Gastrocnemius medialis (tissue), 4 donors: ENCODE results near the gene GABRD. TPM values are rescaled to one million over a fixed set of nuclear protein-coding genes. Genes with fewer than 3 reads are reported as not detected.

Experiments
- ATAC-seq, 2 donors: fragments of 150-250 bp; one replicate each; pipeline ENCODE4 v1.9.1; 2016
- DNase-seq, 2 donors: peaks; one replicate each; pipeline ENCODE4 v3.0.0-alpha.2; 2019
- H3K27ac ChIP-seq, 4 donors: fragments of 200-600 bp; sonication (generic); 1 replicate in 1 of 4; 2 replicates in 3 of 4; pipeline ENCODE4 v1.5.1; 2016 to 2018; ENCODE audit warnings: mild to moderate bottlenecking in 2 of 4, moderate library complexity in 1 of 4
- H3K27me3 ChIP-seq, 3 donors: fragments of 200-600 bp; sonication (generic) in 2 of 3; 1 replicate in 1 of 3; 2 replicates in 2 of 3; pipeline versions ENCODE4 v1.5.1 to v1.6.0; 2016 to 2019; ENCODE audit warnings: mild to moderate bottlenecking in 1 of 3, moderate library complexity in 1 of 3
- H3K36me3 ChIP-seq, 2 donors: fragments of 200-600 bp; sonication (generic) in 1 of 2; one replicate each; pipeline ENCODE4 v1.5.1; 2017 to 2018
- H3K4me1 ChIP-seq, 2 donors: fragments of 200-600 bp; sonication (generic) in 1 of 2; one replicate each; pipeline ENCODE4 v1.5.1; 2016 to 2017; ENCODE audit warnings: mild to moderate bottlenecking in 2 of 2
- H3K4me3 ChIP-seq, 4 donors: fragments of 200-600 bp; sonication (generic) in 3 of 4; 1 replicate in 1 of 4; 2 replicates in 3 of 4; pipeline ENCODE4 v1.5.1; 2016 to 2019; ENCODE audit warnings: mild to moderate bottlenecking in 2 of 4
- H3K9me3 ChIP-seq, 3 donors: fragments of 200-600 bp; sonication (generic) in 2 of 3; 1 replicate in 1 of 3; 2 replicates in 2 of 3; pipeline ENCODE4 v1.5.1; 2016 to 2019
- CTCF ChIP-seq, 5 experiments: fragments of 450-650 bp in 3 of 5; fragments of 200-600 bp in 2 of 5; sonication (generic) in 2 of 5; IDR thresholded peaks in 4 of 5; conservative IDR thresholded peaks in 1 of 5; 1 replicate in 4 of 5; 2 replicates in 1 of 5; pipeline ENCODE4 v1.5.1; 2016 to 2019; ENCODE audit warnings: antibody characterized with exemption in 5 of 5, mild to moderate bottlenecking in 3 of 5, moderate library complexity in 3 of 5
- POLR2A ChIP-seq, 2 donors: fragments of 450-650 bp; IDR thresholded peaks; one replicate each; pipeline ENCODE4 v1.6.1; 2017; ENCODE audit warnings: antibody characterized with exemption in 2 of 2, mild to moderate bottlenecking in 2 of 2, moderate library complexity in 2 of 2
- in situ Hi-C, 4 donors: fragments of 200-750 bp; cut with MboI; loops; one replicate each; pipeline versions ENCODE4 v1.15.0 to v1.8.0; 2017; ENCODE audit warnings: low sequenced_read_pairs in 4 of 4
- intact Hi-C: fragments of 100-400 bp; cut with DNase I; formaldehyde crosslinking; loops from one replicate; pipeline ENCODE4 v1.15.1; 2023; ENCODE audit warnings: low total_unique reads
- total RNA-seq, 4 donors: library from RNA; depleted of rRNA; stranded (reverse); fragments of >200 nt; gene quantifications; one replicate each; pipeline versions ENCODE4 v1.1.0 to v1.2.3, GENCODE V29; 2016

The GABRD gene
- total RNA-seq, 4 donors from 2014 or later: 1.9 TPM; not detected in 3

- Histone ChIP-seq H3K27me3 (peaks cover 52 to 56% (median 53%) of the 10 kb centered on the region in 3 donors), H3K36me3 (no peaks in the 10 kb centered on the region), H3K9me3 (no peaks in the 10 kb centered on the region), H3K4me1 (peaks cover 2 to 3% of the 10 kb centered on the region in 2 donors), H3K27ac (no peak overlapping the region), H3K4me3 (no peak overlapping the region)
- in situ Hi-C loops (no loop called here), intact Hi-C loops (no loop called here)
- TF ChIP-seq POLR2A (IDR thresholded peaks at IDR 0.05): no peak
- ATAC-seq (no peak), DNase-seq (no peak)
Measured at GRCh38 chr1:2020310-2020655, 1.1 kb downstream of the GABRD start.

GRCh38 chr1:2021550-2021949, 2.4 kb downstream of the GABRD start:
- ATAC-seq: no peak
- Histone ChIP-seq H3K27ac (no peak overlapping the region), H3K4me3 (no peak overlapping the region), H3K9me3 (no peaks in the 10 kb centered on the region), H3K4me1 (peaks cover 5 to 12% of the 10 kb centered on the region in 2 donors), H3K27me3 (peaks cover 43 to 53% (median 44%) of the 10 kb centered on the region in 3 donors), H3K36me3 (no peaks in the 10 kb centered on the region)
- intact Hi-C loops: no loop called here
- TF ChIP-seq POLR2A (IDR thresholded peaks at IDR 0.05): no peak
- TF ChIP-seq CTCF (IDR thresholded peaks at IDR 0.05 in 4 of 5, conservative IDR thresholded peaks at IDR 0.05 in 1 of 5): no peak
- in situ Hi-C loops: no loop called here
- no peak for DNase-seq

DNA sequence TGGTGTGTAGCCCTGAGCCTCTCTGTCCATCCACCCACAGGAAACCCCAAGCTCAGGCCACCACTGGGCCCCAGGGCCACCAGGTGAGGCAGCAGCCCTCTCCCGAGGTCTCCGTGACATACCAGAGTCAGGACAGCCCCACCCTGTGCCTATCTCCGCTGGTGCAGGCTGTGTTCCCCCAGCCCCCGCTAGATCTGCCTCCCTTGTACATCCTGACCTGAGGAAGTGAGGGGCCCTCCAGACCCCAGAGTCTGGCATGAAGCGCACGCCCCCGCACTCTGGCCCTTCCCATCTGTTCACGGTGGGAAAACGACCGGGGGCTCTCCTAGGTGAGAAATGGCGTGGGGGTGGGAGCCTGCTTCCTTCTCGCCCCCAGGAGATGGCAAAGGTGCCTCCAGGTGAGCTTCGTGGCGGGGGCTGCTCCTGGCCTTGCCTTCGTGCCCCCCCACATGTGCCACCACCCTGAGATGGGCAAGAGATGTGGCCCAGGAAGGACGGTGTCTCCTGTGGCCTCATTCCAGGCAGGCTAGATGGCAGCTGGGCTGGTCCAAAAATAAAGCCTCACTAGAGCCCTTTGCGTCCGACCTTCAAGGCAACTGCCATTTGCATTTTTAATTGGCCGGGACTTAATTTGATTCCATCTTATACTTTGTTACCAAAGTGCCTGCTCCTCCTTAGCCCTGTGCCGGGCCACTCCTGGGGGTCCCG, 3.1 kb downstream of the GABRD start:
- H3K4me1 ChIP-seq: peaks cover 5 to 12% of the 10 kb centered on the region in 2 donors
- no peaks in the 10 kb centered on the region for H3K9me3 ChIP-seq
- H3K27ac ChIP-seq: no peak overlapping the region
- no peak overlapping the region for H3K4me3 ChIP-seq
- ATAC-seq (no peak), DNase-seq (no peak)
- peaks cover 37 to 53% (median 43%) of the 10 kb centered on the region in 3 donors for H3K27me3 ChIP-seq
- in situ Hi-C loops: no loop called here
- no peak for TF ChIP-seq POLR2A (IDR thresholded peaks at IDR 0.05)
- no peak for TF ChIP-seq CTCF (IDR thresholded peaks at IDR 0.05 in 4 of 5, conservative IDR thresholded peaks at IDR 0.05 in 1 of 5)
- intact Hi-C loops: no loop called here
- H3K36me3 ChIP-seq: no peaks in the 10 kb centered on the region

- Histone ChIP-seq H3K9me3 (no peaks in the 10 kb centered on the region), H3K36me3 (no peaks in the 10 kb centered on the region), H3K27ac (no peak overlapping the region), H3K4me1 (peaks cover 5 to 12% of the 10 kb centered on the region in 2 donors), H3K27me3 (peaks cover 29 to 46% (median 43%) of the 10 kb centered on the region in 3 donors), H3K4me3 (no peak overlapping the region)
- in situ Hi-C loops (no loop called here), intact Hi-C loops (no loop called here)
- TF ChIP-seq CTCF (IDR thresholded peaks at IDR 0.05 in 4 of 5, conservative IDR thresholded peaks at IDR 0.05 in 1 of 5) (no peak), POLR2A (IDR thresholded peaks at IDR 0.05) (no peak)
- ATAC-seq (no peak), DNase-seq (no peak)
Measured at GRCh38 chr1:2023187-2023586, 4.0 kb downstream of the GABRD start.

GRCh38 chr1:2024451-2024850, 5.3 kb downstream of the GABRD start:
- Histone ChIP-seq H3K4me1 (peaks cover 5 to 12% of the 10 kb centered on the region in 2 donors), H3K27ac (no peak overlapping the region), H3K9me3 (no peaks in the 10 kb centered on the region), H3K27me3 (peaks cover 21 to 38% (median 37%) of the 10 kb centered on the region in 3 donors), H3K4me3 (no peak overlapping the region), H3K36me3 (no peaks in the 10 kb centered on the region)
- no peak for TF ChIP-seq POLR2A (IDR thresholded peaks at IDR 0.05)
- TF ChIP-seq CTCF (IDR thresholded peaks at IDR 0.05 in 4 of 5, conservative IDR thresholded peaks at IDR 0.05 in 1 of 5): no peak
- DNase-seq (no peak), ATAC-seq (no peak)
- in situ Hi-C loops (no loop called here), intact Hi-C loops (no loop called here)
